Esophagus muscularis mucosa (tissue), 4 donors: ENCODE results near the gene FAM216B. TPM values are rescaled to one million over a fixed set of nuclear protein-coding genes. Genes with fewer than 3 reads are reported as not detected.
"Not testable (repeated sequence)": the region's sequence is repeated elsewhere in the genome, so short reads cannot be mapped to it uniquely, and the experiment has no call there.

ENCODE experiments used
- DNase-seq: peaks from one replicate; pipeline ENCODE4 v3.0.0-alpha.2; 2017; ENCODE audit errors: extremely low spot score
- H3K27ac ChIP-seq, 4 donors: fragments of 200-600 bp; sonication (generic); replicated peaks in 1 of 4; 1 replicate in 3 of 4; 2 replicates in 1 of 4; pipeline ENCODE4 v1.5.1; 2016 to 2019; ENCODE audit warnings: mild to moderate bottlenecking in 1 of 4
- H3K27me3 ChIP-seq, 4 donors: fragments of 200-600 bp; sonication (generic); one replicate each; pipeline versions ENCODE4 v1.5.1 to v1.6.0; 2016 to 2019
- H3K36me3 ChIP-seq, 4 donors: fragments of 200-600 bp; sonication (generic); one replicate each; pipeline ENCODE4 v1.5.1; 2016 to 2019
- H3K4me1 ChIP-seq, 4 donors: fragments of 200-600 bp; sonication (generic); one replicate each; pipeline ENCODE4 v1.5.1; 2016 to 2019
- H3K4me3 ChIP-seq, 4 donors: fragments of 200-600 bp; sonication (generic); 1 replicate in 2 of 4; 2 replicates in 2 of 4; pipeline ENCODE4 v1.5.1; 2016 to 2019; ENCODE audit warnings: mild to moderate bottlenecking in 4 of 4, moderate library complexity in 1 of 4
- H3K9me3 ChIP-seq, 4 donors: fragments of 200-600 bp; sonication (generic); 1 replicate in 3 of 4; 2 replicates in 1 of 4; pipeline ENCODE4 v1.5.1; 2016 to 2019
- EP300 ChIP-seq: sonication (generic); formaldehyde crosslinking; IDR thresholded peaks from one replicate; pipeline ENCODE4 v1.6.1; 2017; ENCODE audit warnings: antibody characterized with exemption
- POLR2A ChIP-seq: fragments of 450-650 bp; IDR thresholded peaks from one replicate; pipeline ENCODE4 v1.6.1; 2017; ENCODE audit warnings: antibody characterized with exemption, moderate library complexity, mild to moderate bottlenecking, low read depth
- POLR2AphosphoS5 ChIP-seq, 2 donors: sonication (generic); formaldehyde crosslinking; IDR thresholded peaks; one replicate each; pipeline ENCODE4 v1.6.1; 2017; ENCODE audit warnings: antibody characterized with exemption in 2 of 2
- WGBS: methylation state at CpG from one replicate; pipeline ENCODE4 v1.1.5; 2018; 5-methylcytosine and 5-hydroxymethylcytosine counted together
- intact Hi-C: fragments of 100-400 bp; cut with DNase I; formaldehyde crosslinking; loops from one replicate; pipeline ENCODE4 v1.15.1; 2023
- total RNA-seq, 4 donors: library from RNA; depleted of rRNA; stranded (reverse); fragments of >200 nt; gene quantifications; one replicate each; pipeline versions ENCODE4 v1.1.0 to v1.2.1, GENCODE V29; 2016
- TF ChIP-seq, protein P1 (sequence below), 3 experiments: fragments of 200-600 bp in 2 of 3; fragments of 450-650 bp in 1 of 3; sonication (generic) in 2 of 3; IDR thresholded peaks; one replicate each; pipeline ENCODE4 v1.5.1; 2017 to 2019; ENCODE audit warnings: antibody characterized with exemption in 3 of 3, mild to moderate bottlenecking in 2 of 3, moderate library complexity in 1 of 3

The FAM216B gene
- total RNA-seq, 4 donors from 2014 or later = not detected

DNA sequence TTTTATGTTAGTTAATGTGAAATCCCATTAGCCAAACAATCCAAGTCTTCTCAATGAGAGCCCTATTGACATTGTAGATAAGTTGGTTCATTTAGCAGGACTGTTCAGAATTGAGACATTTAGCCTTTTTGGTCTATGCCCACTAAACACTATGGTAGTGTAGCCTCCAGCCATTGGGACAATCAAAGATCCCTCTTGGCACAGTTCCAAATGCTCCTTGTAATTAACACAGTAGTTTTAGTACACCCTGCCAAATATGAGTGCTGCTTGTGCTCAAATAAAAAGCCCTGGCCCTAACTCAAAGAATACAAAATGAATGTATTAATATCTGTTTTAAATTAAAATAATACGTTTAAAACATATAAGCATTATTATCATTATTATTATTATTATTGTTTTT, 15.4 kb upstream of the FAM216B start:
- Histone ChIP-seq H3K4me3 (no peak overlapping the region), H3K36me3 (no peaks in the 10 kb centered on the region), H3K9me3 (peaks cover 0 to 3% (median 0%) of the 10 kb centered on the region in 4 donors), H3K27ac (no peak overlapping the region), H3K27me3 (no peaks in the 10 kb centered on the region), H3K4me1 (no peaks in the 10 kb centered on the region)
- TF ChIP-seq EP300 = no peak
- TF ChIP-seq POLR2AphosphoS5 (IDR thresholded peaks at IDR 0.05) = no peak
- DNase-seq = no peak
- WGBS = 72% methylated on average over 1 of the region's 1 CpG
- intact Hi-C loops = no loop called here

DNA sequence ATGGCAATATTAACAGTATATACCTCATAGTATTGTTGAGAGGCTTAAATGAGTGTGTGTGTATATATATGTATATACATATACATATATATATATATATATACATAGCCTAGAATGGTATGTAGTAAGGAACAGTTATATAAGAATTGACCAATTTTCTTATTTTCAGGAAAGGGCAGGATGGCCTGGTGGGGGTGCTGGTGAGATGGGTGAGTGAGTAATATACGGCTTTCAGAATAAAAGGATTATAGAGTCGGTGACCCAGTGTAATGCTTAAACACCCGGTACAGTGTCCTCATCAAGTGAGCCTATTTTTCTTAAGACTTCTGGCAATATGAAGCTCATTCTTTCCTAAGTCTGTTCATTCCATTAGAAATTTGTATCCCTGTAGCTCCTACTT, 11.7 kb upstream of the FAM216B start:
- Histone ChIP-seq H3K9me3 (peaks cover 0 to 3% (median 0%) of the 10 kb centered on the region in 4 donors), H3K4me3 (no peak overlapping the region), H3K4me1 (no peaks in the 10 kb centered on the region), H3K27me3 (no peaks in the 10 kb centered on the region), H3K27ac (no peak overlapping the region), H3K36me3 (no peaks in the 10 kb centered on the region)
- WGBS = 90% methylated on average over 3 of the region's 3 CpGs
- TF ChIP-seq POLR2AphosphoS5 (IDR thresholded peaks at IDR 0.05) = no peak
- no peak for TF ChIP-seq EP300
- TF ChIP-seq, protein P1, sequence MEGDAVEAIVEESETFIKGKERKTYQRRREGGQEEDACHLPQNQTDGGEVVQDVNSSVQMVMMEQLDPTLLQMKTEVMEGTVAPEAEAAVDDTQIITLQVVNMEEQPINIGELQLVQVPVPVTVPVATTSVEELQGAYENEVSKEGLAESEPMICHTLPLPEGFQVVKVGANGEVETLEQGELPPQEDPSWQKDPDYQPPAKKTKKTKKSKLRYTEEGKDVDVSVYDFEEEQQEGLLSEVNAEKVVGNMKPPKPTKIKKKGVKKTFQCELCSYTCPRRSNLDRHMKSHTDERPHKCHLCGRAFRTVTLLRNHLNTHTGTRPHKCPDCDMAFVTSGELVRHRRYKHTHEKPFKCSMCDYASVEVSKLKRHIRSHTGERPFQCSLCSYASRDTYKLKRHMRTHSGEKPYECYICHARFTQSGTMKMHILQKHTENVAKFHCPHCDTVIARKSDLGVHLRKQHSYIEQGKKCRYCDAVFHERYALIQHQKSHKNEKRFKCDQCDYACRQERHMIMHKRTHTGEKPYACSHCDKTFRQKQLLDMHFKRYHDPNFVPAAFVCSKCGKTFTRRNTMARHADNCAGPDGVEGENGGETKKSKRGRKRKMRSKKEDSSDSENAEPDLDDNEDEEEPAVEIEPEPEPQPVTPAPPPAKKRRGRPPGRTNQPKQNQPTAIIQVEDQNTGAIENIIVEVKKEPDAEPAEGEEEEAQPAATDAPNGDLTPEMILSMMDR (IDR thresholded peaks at IDR 0.05) = no peak
- no peak for DNase-seq
- intact Hi-C loops = no loop called here

DNA sequence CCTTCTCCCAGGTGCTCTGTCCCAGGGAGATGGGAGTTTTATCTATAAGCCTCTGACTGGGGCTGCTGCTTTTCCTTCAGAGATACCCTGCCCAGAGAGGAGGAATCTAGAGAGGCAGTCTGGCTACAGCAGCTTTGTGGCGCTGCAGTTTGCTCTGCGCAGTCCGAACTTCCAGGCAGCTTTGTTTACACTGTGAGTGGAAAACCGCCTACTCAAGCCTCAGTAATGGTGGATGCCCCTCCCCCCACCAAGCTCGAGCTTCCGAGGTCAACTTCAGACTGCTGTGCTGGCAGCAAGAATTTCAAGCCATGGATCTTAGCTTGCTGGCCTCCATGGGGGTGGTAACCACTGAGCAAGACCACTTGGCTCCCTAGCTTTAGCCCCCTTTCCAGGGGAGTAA, 4.8 kb upstream of the FAM216B start:
- H3K9me3 ChIP-seq, H3K36me3 ChIP-seq, intact Hi-C loops, H3K27me3 ChIP-seq, DNase-seq, H3K4me1 ChIP-seq, H3K4me3 ChIP-seq, H3K27ac ChIP-seq: not testable (repeated sequence)
- WGBS = no CpG with 5 or more reads among the region's 6 CpGs

DNA sequence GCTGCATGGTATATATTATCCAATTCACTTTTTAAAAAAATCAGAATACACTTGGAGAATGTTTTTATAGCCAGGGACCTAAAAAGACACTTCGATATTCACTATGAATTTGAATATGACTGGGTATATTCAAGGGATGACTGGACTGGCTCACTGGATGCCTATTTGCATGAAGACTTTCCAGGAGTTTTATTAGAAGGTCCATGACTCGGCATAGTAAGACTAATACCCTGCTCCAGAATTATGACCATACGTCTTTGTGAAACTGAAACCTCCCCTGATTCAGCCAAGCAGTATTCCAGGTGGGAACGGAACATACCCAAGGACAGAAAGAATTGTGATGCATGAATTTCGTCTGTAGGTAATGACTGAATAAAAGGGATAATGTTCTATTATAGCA, 3.9 kb upstream of the FAM216B start:
- Histone ChIP-seq H3K27ac (no peak overlapping the region), H3K27me3 (no peaks in the 10 kb centered on the region), H3K9me3 (no peaks in the 10 kb centered on the region), H3K4me1 (no peaks in the 10 kb centered on the region), H3K36me3 (no peaks in the 10 kb centered on the region), H3K4me3 (no peak overlapping the region)
- intact Hi-C loops = no loop called here
- DNase-seq = no peak
- TF ChIP-seq POLR2A (no peak), POLR2AphosphoS5 (IDR thresholded peaks at IDR 0.05) (no peak), EP300 (no peak)
- TF ChIP-seq, protein P1 (IDR thresholded peaks at IDR 0.05) = no peak
- WGBS = 88% methylated on average over 5 of the region's 5 CpGs

DNA sequence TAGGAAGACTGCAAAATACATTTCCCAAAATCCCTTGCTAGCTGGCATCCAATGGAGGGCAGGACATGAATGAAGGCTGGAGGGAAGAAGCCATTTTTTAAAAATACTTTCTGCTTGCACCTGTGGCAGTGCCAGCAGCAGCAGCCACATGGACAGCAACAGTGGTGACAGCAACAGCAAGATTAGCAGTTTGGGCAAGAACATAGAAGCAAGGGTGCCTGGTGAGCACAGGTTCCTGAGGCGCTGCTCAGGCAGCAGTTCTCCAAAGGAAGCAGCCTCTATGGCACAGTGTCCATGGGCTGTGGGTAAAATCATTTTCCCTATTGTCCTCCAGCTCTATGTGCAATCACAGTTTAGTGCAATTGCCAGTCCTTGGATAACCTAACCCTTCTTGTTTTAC, 1.3 kb upstream of the FAM216B start:
- intact Hi-C loops = no loop called here
- Histone ChIP-seq H3K4me1 (no peaks in the 10 kb centered on the region), H3K27ac (no peak overlapping the region), H3K36me3 (no peaks in the 10 kb centered on the region), H3K4me3 (no peak overlapping the region), H3K9me3 (no peaks in the 10 kb centered on the region), H3K27me3 (no peaks in the 10 kb centered on the region)
- no peak for DNase-seq
- TF ChIP-seq POLR2AphosphoS5 (IDR thresholded peaks at IDR 0.05) = no peak
- TF ChIP-seq EP300 = no peak
- TF ChIP-seq, protein P1 (IDR thresholded peaks at IDR 0.05) = no peak
- TF ChIP-seq POLR2A = no peak
- WGBS = 43% methylated on average over 1 of the region's 1 CpG

DNA sequence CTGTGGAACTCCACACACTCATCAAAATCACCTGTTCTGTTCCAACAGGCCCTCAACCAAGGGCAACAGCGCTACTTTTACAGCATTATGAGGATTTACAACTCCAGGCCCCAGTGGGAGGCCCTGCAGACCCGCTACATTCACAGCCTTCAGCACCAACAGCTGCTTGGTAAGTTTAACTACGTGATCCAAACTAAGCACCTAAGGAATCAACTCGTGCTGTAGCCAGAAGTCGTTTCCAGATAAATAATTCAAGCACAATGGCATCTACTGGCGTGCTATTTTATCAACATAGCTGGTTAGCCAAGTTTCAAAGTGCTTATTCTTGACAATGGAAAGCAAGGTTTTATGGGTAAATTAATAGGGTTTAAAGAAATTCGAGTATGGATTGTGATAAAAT, 5.3 kb downstream of the FAM216B start:
- Histone ChIP-seq H3K27me3 (no peaks in the 10 kb centered on the region), H3K27ac (no peak overlapping the region), H3K9me3 (no peaks in the 10 kb centered on the region), H3K36me3 (no peaks in the 10 kb centered on the region), H3K4me1 (peaks cover 0 to 8% (median 0%) of the 10 kb centered on the region in 4 donors), H3K4me3 (no peak overlapping the region)
- DNase-seq = no peak
- no peak for TF ChIP-seq POLR2AphosphoS5 (IDR thresholded peaks at IDR 0.05)
- TF ChIP-seq, protein P1 (IDR thresholded peaks at IDR 0.05) = no peak
- no peak for TF ChIP-seq POLR2A
- no peak for TF ChIP-seq EP300
- WGBS = 52% methylated on average over 7 of the region's 7 CpGs
- intact Hi-C loops = no loop called here
